NCI-H2107 (cell line): ENCODE results near the gene MAG.

Source experiments
- DNase-seq: peaks from one replicate; lab custom pipeline; 2025; lab: John Stamatoyannopoulos, UW

MAG gene, protein sequence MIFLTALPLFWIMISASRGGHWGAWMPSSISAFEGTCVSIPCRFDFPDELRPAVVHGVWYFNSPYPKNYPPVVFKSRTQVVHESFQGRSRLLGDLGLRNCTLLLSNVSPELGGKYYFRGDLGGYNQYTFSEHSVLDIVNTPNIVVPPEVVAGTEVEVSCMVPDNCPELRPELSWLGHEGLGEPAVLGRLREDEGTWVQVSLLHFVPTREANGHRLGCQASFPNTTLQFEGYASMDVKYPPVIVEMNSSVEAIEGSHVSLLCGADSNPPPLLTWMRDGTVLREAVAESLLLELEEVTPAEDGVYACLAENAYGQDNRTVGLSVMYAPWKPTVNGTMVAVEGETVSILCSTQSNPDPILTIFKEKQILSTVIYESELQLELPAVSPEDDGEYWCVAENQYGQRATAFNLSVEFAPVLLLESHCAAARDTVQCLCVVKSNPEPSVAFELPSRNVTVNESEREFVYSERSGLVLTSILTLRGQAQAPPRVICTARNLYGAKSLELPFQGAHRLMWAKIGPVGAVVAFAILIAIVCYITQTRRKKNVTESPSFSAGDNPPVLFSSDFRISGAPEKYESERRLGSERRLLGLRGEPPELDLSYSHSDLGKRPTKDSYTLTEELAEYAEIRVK

GRCh38 chr19:35291916-35292315, at the start of gene MAG:
Gene MAG, plus strand, starts transcription at chr19:35292161. Its CDS starts 3,248 bp downstream, at chr19:35295409.
- DNase-seq: no peak

- no peak for DNase-seq
Measured at GRCh38 chr19:35246466-35247092, 45.4 kb upstream of the MAG start.

DNA sequence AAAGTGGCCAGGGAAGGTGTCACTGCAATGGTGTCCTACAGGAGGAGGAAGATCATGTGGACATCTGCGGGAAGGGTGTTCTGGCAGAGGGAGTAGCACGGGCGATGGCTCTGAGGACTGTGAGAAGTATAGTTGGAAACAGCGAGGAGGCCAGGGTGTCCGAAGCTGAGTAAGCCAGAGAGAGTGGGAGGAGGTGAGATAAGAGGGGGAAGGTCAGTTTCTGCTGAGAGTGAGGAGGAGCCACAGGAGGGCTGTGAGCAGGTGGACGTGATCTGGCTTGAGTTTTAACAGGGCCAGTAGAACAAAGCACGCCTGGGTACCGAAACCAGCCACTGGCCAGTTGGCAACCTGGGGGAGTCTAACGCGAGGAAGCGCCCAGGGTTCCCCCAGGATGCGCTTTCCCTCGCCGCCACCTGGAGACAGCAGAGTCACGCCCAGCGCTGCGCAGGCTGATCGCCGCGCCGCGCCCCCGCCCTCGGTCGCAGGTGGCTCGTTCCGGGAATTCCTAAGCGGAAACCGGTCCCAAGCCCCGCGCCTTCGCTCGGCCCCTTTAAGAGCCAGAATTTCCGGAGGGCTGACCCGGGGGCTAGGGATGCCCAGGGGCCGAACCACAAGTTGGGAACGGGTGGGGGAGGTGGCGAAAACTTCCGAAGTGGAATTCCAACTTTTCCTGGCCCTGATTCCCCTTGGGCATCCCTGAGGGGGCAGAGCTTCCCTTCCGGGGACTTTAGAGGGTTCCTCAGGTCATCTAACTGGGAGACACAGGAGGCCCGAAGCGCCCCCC, 44.2 kb upstream of the MAG start:
- peak; percentile 88 for DNase-seq

DNA sequence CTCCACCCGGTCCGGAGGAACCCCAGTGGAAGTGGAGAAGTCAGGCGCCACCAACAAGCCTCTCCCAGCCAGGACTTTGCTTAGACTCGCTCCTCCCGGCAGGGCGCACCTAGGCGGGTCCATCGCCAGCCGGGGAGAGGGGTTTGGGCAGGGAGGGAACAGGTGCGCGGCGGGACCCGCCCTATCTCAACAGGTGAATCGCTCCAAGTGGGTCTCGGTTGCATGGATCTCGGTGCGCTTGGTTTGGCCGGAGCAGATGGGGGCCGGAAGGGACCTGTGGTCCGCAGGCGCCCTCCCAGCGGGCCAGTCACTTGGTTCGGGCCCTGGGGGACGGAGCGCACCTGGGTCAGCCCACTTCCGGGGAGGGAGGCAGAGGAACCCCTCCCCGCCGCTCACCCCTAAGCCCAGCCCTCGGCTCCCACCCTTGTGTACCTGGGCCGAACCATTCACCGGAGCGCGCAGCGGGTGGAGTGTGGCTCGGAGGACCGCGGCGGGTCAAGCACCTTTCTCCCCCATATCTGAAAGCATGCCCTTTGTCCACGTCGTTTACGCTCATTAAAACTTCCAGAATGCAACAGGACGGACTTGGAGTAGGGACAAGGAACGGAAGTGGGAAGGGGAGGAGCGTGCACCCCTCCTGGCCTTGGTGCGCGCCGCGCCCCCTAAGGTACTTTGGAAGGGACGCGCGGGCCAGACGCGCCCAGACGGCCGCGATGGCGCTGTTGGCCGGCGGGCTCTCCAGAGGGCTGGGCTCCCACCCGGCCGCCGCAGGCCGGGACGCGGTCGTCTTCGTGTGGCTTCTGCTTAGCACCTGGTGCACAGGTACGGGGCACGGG, 43.4 kb upstream of the MAG start, which contains the start of gene LSR:
Gene LSR, plus strand, starts transcription at position 693 of the 836 bp plus-strand sequence. Its CDS starts 21 bp downstream, at position 714.
- DNase-seq: peak; percentile 75

GRCh38 chr19:35249146-35249847, 42.7 kb upstream of the MAG start:
- DNase-seq: no peak

DNA sequence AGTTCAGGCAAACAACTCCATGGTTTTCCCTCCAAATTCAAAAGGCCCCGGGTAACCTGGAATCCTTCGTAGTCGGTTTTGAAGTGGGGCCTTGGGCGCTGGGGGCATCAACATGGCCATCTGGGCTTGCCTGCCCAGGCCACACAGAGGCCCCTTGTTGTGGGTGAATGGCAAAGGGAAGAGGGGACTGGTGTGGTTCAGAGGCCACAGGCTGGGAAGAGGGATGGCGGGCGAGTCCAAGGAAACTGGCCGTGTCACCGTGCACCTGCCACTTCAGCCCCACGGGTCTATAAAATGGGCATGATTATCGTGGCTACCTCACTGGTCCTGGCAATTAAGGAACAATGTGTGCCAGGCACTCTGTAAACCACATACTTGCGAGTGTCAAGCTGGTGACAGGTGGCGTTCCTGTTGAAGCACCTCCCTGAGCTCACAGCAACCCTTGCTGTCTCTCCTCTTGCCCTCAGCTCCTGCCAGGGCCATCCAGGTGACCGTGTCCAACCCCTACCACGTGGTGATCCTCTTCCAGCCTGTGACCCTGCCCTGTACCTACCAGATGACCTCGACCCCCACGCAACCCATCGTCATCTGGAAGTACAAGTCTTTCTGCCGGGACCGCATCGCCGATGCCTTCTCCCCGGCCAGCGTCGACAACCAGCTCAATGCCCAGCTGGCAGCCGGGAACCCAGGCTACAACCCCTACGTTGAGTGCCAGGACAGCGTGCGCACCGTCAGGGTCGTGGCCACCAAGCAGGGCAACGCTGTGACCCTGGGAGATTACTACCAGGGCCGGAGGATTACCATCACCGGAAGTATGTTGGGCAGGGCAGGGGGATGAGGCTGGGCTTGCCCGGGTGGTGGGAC, 41.9 kb upstream of the MAG start:
- DNase-seq: no peak

DNA sequence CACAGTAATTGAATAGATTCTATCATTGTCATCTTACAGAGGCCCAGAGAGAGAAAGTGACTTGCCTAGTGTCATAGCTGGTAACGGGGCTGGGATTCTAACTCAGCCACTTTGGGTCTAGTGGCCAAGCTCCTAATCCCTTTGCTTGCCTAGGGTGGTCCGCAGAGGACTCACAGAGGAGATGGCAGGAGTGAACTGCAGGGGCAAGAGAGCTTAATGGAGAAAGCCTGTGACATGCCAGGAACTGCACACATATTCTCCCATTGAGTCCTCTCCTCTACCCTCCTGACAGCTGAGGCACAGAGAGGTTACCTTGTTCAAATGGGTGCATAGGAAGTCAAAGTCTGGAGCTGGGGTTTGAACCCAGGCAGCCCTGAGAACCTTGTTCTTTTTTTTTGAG, 40.5 kb upstream of the MAG start:
- no peak for DNase-seq

GRCh38 chr19:35253316-35254286, 38.4 kb upstream of the MAG start:
- no peak for DNase-seq

GRCh38 chr19:35254341-35255297, 37.3 kb upstream of the MAG start:
- no peak for DNase-seq

- DNase-seq: no peak
Measured at GRCh38 chr19:35256566-35256965, 35.4 kb upstream of the MAG start.

GRCh38 chr19:35257113-35257461, 34.9 kb upstream of the MAG start:
- DNase-seq: no peak

DNA sequence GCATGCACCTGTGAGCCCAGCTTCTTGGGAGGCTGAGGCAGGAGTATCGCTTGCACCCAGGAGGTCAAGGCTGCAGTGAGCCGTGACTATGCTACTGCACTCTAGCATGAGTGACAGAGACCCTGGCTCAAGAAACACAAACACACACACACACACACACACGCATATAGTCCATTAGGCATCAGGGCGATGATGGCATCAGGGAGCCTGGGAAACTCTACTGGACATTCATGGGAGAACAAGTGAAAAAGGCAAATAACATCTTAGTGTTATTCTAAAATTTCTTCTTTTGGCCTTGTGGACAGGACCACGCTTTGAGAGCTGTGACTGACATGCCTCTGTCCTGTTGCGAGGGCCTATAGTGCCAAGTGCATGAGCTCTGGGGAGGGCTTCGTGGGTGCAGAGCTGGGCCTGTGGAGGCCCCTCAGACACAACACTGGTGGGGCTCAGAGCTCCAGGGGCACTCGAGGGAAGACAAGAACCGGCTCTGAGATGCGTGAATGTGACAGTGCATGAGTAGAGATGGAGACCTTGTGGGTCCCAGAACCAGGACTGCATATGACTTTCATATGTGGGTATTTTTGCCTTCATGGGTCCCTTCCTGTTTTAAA, 31.2 kb upstream of the MAG start:
- DNase-seq: no peak

GRCh38 chr19:35261356-35262100, 30.4 kb upstream of the MAG start:
- DNase-seq: no peak

DNA sequence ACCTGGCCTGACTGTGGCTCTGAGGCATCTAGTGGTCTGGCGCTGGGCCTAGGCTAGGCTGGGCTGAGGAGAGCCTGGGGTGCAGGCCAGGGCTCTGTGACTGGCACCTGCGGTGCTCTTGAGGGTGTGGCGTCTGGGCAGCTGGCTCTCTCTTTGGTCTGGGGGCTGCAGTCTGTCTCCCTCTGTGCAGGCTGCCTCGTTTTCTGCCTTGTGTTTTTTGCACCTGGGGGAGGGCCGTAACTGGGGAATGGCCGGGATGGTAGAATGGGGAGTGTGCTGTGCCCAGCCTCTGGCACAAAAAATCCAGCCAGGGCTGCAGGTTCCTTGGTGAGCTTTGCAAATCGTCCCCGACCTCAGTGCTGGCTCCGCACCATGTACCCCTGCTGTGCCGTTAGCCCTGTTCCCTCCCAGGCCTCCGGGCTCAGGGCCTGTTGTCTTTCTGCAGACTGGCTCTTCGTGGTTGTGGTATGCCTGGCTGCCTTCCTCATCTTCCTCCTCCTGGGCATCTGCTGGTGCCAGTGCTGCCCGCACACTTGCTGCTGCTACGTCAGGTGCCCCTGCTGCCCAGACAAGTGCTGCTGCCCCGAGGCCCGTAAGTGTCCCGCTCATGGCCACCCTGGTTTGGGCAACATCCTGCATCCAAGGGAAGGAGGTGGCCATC, 29.7 kb upstream of the MAG start:
- no peak for DNase-seq

DNA sequence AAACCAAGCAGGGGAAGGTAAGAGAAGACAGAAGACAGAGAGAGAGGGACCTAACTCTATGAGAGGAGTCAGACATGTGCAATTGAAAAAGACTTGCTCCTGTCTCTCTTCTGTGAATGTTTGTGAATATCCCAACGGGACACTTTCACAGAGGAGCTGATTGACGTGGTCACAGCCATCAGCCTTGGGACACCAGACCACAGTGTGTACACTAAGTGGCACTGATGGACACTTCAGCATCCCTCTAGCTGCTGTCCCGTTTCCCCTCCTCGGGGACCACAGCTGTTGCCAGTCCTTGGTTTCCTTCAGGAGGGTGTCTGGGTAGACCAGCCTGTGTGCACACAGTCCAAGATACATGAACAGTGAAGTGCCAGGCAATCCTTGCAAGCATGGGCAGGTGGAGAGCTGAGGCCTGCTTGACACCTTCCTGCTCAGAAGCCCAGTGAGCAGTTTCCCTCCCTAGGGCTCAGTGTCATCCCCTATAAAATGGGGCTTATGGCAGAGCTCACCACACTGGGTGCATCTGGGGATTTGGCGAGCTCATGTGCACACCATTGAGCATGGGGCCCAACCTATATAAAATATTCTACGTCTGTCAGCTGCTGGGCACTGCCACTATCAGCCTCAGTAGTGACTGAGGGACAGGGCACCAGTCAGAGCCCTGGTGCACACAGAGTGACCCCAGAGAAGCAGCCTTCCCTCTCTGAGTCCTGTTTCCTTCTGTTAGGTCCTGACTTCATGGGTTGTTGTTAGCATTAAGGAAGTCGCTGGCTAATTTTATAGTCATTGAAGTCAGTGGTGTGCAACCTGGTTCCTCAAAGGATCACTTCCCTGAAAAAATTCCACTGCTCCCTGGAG, 27.5 kb upstream of the MAG start:
- DNase-seq: no peak
